ENCODE results near the gene PLOD1.
"Not testable (repeated sequence)": the region's sequence is repeated elsewhere in the genome, so short reads cannot be mapped to it uniquely, and the experiment has no call there.

The PLOD1 gene

DNA sequence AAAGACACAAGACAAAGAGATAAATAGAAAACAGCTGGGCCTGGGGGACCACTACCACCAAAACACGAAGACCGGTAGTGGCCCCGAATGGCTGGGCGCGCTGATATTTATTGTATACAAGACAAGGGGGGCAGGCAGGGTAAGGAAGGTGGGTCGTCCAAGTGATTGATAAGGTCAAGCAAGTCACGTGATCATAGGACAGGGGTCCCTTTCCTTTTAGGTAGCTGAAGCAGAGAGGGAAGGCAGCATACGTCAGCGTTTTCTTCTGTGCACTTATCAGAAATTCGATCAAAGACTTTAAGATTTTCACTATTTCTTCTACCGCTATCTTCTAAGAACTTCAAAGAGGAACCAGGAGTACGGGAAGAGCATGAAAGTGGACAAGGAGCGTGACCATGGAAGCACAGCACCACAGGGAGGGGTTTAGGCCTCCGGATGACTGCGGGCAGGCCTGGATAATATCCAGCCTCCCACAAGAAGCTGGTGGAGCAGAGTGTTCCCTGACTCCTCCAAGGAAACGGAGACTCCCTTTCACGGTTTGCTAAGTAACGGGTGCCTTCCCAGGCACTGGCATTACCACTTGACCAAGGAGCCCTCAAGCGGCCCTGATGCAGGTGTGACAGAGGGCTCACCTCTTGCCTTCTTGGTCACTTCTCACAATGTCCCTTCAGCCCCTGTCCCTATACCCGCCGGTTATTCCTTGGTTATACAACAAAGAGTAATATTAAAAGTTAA lies 21.9 kb upstream of the PLOD1 start:
- not testable (repeated sequence) for DNase-seq (ENCODE audit: low read depth)

DNA sequence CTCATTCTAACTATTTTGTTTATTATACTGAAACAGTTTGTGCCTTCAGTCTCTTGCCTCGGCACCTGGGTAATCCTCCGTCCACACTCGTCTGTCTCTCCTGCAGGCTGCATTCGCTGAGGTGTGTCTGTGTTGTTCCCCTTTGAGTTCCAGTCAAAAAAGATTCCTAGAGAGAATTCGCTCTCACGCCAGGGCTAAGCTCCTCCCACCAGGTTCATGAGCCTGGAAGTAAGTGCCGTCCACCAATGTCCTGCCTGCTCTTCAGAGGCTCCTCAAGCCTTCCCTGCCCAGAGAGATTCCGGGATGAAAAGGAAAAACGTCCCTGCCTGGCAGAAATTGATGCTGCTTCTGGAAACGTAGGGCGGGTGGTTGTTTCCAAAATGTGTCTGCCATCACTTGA lies 21.2 kb upstream of the PLOD1 start:
- peak; percentile 30 for DNase-seq (ENCODE audit: low read depth)

GRCh38 chr1:11914024-11914423 lies 20.5 kb upstream of the PLOD1 start:
- DNase-seq (ENCODE audit: low read depth) = no peak

GRCh38 chr1:11918799-11919519 lies 15.6 kb upstream of the PLOD1 start:
- DNase-seq (ENCODE audit: low read depth) = peak; percentile 84

DNA sequence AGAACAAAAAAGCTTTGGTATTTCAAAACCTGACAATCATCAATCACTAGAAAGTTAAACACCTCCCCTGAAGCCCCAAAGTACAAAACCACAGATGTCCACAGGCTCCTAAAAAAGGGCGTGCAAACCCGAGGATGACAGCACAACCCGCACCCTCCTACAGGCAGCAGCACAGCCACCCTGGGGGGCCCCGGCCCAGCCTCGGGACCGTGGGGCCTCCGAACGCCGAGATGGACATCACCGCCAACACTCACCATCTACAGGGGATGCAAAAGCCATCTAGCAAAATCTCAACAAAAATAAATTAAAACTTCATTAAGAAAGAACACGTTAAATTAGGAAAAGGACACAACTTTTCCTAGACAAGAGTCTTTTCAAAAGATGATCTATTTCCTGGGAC lies 14.9 kb upstream of the PLOD1 start:
- DNase-seq (ENCODE audit: low read depth) = no peak

DNA sequence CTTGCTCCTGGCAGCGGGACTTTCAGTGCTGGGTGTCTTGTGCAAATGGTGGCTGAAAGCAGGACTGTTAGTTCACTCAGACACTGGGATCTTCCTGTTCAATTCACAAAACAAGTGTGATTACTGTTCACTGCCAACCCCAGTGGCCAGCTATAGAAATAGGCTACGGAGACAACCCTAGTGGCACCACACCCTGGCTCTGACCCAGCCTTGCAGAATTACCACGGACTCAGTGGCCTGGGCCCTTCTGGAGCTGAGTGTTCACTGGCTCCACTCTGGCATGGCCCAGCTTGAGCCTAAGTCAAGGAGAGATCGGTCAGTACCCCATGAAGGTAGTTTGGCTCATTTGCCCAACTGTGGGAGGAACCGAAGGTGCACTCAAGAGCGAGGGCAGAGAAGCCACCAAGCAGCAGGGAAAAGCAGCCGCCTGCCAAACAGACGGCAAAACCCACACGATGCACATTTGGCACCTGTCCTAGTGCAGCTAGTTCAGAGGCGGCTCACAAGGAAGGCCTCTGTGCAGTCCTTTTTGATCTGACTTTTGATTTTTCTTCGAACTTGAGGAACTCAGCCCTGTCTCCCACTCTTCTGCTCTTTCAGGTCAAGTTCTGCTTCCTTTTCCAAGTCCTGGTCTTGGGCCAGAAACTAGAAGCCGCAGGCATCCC lies 14.1 kb upstream of the PLOD1 start:
- DNase-seq (ENCODE audit: low read depth) = no peak

GRCh38 chr1:11921022-11921421 lies 13.5 kb upstream of the PLOD1 start:
- no peak for DNase-seq (ENCODE audit: low read depth)

GRCh38 chr1:11923069-11923826 lies 11.3 kb upstream of the PLOD1 start:
- no peak for DNase-seq (ENCODE audit: low read depth)

GRCh38 chr1:11923827-11924113 lies 10.7 kb upstream of the PLOD1 start:
- no peak for DNase-seq (ENCODE audit: low read depth)

- no peak for DNase-seq (ENCODE audit: low read depth)
Observed at GRCh38 chr1:11924334-11925195, 10.0 kb upstream of the PLOD1 start.

DNA sequence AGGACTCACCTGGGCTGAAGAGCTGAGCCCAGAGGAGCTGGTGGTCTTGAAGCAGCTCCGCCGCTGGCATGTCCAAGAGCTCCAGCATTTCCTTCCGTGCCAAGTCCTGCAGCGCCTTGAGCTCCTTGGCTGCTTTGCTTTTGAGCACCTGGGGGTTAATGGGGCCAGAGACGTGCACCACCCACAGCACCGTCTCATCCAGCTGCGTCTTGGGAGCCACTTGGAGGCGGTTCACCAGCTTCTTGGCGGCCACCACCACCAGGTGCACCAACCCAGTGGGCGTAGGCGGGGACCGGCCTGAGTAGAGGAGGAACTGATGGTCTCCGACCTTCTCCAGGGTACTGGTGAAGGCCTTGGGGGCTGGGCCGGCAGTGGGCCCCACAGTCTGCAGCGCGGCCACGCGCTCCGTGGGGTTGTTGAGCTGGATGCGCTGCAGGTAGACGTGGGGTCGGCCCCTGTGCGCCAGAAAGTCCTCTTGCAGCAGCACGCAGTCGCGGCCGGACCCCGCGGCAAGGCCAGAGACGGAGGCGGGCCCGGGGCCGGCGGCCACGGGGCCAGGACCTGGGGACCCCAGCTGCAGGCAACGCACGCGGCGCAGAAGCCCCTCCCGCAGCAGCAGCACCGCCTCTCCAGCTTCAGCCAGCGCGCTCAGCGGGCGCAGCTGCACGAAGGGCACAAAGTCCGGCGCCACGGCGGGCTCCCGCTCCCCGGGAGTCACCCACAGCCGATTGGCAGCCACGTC lies 9.2 kb upstream of the PLOD1 start:
- DNase-seq (ENCODE audit: low read depth) = not testable (repeated sequence)

- no peak for DNase-seq (ENCODE audit: low read depth)
Observed at GRCh38 chr1:11925938-11926292, 8.6 kb upstream of the PLOD1 start.

GRCh38 chr1:11927866-11928592 lies 6.5 kb upstream of the PLOD1 start:
- DNase-seq (ENCODE audit: low read depth) = peak; percentile 67

DNA sequence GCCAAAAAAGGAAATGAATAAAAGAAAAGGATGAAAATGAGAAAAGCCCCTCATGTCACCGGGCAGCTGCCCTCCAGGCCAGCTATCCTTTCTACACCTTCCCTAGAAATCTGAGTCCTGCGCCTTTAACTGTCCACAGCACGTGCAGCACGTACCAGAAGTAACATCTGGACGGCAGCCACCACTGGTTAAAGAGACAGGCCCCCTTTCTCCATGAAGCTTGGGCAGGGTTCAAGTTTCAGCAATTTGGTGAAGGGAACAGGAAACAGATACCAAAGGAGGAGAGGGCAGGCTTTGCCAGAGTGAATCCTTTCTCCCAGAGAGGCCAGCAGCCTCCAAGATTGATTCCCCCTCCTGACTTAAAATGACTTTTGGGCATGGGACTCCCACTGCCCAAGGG lies 4.7 kb upstream of the PLOD1 start:
- peak; percentile 60 for DNase-seq (ENCODE audit: low read depth)

DNA sequence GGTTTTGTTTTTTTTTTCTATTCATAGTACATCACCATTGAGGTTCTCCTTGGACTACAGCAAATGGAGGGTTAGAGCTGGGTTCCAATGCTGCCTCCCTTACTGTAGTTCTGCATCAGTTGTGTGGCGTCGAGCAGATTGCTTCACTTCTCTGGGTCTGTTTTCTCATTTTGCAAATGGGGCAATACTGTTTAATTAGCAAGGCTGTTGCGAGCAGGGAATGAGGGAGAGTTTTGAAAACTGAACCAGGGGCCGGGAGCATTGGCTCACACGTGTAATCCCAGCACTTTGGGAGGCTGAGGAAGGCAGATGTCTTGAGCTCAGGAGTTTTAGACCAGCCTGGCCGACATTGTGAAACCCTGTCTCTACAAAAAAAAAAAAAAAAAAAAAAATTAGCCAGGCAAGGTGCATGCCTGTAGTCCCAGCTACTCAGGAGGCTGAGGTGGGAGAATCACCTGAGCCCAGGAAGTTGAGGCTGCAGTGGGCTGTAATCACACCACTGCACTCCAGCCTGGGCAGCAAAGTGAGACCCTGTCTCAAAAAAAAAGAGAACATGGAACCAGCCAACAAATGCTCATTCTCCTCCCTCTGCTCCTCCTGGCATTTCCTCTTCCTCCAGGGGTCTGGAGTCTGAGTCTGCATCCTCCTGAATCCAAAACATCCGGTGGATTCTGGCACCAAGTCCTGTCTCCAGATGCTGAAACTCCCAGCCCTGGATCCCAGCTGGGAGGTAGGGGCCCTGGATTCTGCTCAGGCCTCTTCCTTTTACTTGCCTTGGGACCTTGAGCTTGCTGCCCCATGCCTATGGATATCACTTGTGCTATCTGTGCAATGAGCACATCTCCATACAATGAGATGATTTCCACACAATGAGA lies 3.7 kb upstream of the PLOD1 start:
- DNase-seq (ENCODE audit: low read depth) = peak; percentile 61

DNA sequence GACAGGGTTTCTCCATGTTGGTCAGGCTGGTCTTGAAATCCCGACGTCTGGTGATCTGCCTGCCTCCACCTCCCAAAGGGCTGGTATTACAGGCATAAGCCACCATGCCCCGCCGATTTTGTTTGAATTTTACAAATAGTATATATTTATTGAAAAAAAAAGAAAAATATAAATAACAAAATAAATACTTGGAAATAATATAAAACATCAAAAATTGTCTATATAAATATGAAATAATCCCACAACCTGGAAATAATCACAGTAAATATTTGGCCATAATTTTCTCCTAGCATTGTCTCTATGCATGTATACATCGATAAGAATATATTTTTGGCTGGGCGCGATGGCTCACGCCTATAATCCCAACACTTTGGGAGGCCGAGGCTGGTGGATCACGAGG lies 2.7 kb upstream of the PLOD1 start:
- no peak for DNase-seq (ENCODE audit: low read depth)

- no peak for DNase-seq (ENCODE audit: low read depth)
Observed at GRCh38 chr1:11935057-11935412, 518 bp downstream of the PLOD1 start.

- DNase-seq (ENCODE audit: low read depth) = not testable (repeated sequence)
Observed at GRCh38 chr1:11935733-11936132, 1.2 kb downstream of the PLOD1 start.
